Stimulated activated CD8-positive, alpha-beta memory T cell treated with anti-CD3 and anti-CD28 coated beads, Interleukin-4, amount 100 ng/mL, for 1 hour (primary cell): ENCODE measurements around the gene SLC12A8.
"Not testable (repeated sequence)": the region's sequence is repeated elsewhere in the genome, so short reads cannot be mapped to it uniquely, and the experiment has no call there.

ENCODE experiments used
- DNase-seq, 2 donors: peaks; one replicate each; pipeline ENCODE4 v3.0.0-alpha.2; 2020; ENCODE audit warnings: low read depth in 2 of 2, low spot score in 1 of 2

Gene SLC12A8

DNA sequence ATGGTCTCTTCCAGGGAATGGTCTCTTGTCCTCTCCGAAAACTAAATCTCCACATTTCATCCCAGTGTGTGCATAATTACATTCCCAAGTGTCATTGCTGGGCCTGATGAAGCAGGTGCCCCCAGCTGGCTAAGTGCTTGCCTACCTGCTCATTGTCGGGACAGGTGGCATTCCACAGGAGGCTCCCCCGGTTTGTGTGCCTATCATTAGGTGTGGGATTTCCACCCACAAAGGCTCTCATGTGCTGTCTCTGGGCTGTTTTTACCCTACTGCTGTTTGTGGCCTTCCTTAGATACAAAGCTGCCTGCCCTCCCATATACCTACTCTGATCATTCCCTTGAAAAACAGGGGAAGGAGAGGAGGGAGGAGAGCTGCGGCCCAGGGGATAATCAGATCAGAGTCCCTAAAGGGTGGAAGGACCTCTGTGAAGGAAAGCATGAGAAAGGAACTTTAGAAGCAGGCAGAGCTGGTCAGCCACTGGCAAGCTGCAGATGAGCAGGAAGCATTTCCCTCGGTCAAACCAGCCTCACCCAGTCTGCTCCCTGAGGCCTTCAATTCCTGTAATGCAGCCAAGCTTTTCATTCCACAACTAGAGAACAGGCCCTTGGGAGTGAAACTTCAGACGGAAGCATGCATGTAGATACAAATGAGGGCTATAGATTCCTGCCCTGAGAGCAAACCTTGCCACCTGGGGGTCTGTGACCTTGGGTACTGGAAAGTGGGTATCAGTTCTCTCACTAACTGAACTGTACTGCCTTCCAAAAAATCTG lies 96.1 kb downstream of the SLC12A8 start:
- no peak for DNase-seq

- DNase-seq, result no peak
Measured at GRCh38 chr3:125115640-125116039, 96.9 kb downstream of the SLC12A8 start.

GRCh38 chr3:125112981-125113380 lies 99.6 kb downstream of the SLC12A8 start:
- DNase-seq, result no peak

DNA sequence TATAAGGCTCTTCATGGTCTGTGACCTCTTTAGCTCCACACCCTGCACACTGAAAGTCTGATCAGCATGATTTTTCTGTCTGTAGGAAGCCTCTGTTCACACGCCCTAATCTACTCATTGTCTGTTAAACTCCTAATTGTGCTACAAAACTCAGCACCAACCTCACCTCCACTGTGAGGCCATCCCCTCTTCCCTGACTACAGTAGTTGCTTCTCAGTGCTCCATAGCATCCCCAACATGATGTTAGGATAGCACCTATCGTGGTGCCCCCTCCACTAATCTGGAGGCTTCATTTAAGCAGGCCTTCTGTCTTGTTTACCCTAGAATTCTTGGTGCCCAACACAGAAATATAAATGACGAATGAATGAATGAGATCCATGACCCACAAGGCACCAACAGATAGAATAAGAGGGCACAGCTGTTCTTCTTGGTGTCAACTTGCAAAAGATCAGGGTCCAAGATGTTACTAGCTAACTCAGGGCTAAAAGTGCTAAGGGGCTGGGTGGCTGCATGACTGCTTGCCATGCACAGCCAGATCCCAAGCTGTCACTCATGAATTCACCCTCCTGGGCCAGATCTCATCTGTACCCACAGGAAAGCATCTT lies 101.6 kb downstream of the SLC12A8 start:
- no peak for DNase-seq

DNA sequence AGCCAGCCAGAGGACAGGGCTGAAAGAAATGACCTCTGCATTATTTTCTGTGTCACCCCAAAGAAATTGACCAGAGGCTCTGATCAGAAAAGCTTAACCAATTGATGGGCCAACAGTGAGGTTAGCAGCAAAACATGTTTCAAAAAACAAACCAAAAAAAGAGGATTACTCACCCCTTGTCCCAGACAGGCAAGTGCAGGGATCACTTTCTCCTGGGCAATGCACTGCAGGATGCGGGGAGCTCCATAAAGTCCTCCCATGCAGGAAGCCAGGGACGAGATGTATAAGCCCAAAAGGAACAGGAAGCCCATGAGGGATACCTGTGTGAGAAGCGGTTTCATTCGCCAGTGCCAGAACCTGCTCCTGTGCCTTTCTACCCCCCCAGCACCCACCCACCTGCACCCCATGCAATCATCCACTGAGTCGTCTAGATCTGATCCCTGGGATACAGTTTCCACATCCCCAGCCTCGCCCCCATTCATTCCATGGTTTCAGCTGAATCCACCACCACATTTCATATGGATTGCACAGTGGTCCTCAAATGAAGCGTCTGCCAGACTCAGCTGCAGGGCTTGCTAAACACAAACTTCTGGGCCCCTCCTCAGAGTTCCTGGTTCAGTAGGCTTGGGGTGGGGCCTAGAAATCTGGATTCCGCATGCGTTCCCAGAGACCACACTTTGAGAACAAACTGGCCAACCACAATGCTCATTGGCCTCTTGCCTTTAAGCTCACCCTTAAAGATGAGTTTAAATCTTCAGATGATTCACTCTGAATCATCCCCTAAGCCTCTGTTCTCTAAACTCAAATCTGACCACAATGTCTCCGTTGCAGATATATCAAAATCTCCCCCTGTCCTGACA lies 102.3 kb downstream of the SLC12A8 start:
- DNase-seq, result no peak

- DNase-seq, result no peak
Measured at GRCh38 chr3:125109536-125109925, 103.0 kb downstream of the SLC12A8 start.

GRCh38 chr3:125108833-125109535 lies 103.6 kb downstream of the SLC12A8 start:
- DNase-seq, result no peak

GRCh38 chr3:125107861-125108567 lies 104.5 kb downstream of the SLC12A8 start:
- no peak for DNase-seq

- DNase-seq, result no peak
Measured at GRCh38 chr3:125107363-125107762, 105.2 kb downstream of the SLC12A8 start.

- DNase-seq, result no peak
Measured at GRCh38 chr3:125105116-125105515, 107.4 kb downstream of the SLC12A8 start.

GRCh38 chr3:125104639-125105038 lies 107.9 kb downstream of the SLC12A8 start:
- DNase-seq, result no peak

GRCh38 chr3:125103406-125103805 lies 109.1 kb downstream of the SLC12A8 start:
- no peak for DNase-seq

GRCh38 chr3:125102470-125102869 lies 110.1 kb downstream of the SLC12A8 start:
- no peak for DNase-seq

GRCh38 chr3:125098611-125099291 lies 113.8 kb downstream of the SLC12A8 start:
- DNase-seq, result no peak

- DNase-seq, result no peak
Measured at GRCh38 chr3:125090649-125091048, 121.9 kb downstream of the SLC12A8 start.

DNA sequence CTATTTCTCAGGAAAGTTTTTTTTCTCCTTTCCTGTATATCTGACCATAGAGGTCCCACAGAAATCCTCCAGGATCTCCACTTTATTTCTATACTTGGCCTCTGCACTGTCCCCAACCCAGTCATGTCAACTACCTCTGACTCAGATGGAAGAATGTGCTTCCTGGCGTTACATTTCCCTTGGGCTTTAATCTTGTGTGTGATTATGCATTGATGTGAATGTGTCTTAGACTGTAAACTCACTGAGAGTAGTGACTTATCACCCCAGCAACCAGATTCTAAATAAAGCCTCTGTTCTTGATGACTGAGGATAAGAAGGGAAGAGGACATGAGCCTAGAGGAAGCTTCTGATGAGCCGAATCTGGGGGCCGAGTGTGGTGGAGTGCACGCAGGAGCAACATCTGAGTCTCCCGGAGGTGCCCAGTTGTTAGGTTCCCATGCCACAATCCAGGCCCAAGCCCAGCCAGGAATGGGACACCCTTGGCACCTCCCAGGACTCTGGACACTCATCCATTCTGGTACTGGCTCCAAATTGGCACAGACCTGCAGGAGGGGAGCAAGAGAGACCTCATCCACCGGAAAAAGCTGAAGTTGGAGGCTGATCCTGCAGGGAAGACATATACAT lies 124.7 kb downstream of the SLC12A8 start:
- no peak for DNase-seq

GRCh38 chr3:125085166-125085565 lies 127.4 kb downstream of the SLC12A8 start:
- DNase-seq, result no peak

DNA sequence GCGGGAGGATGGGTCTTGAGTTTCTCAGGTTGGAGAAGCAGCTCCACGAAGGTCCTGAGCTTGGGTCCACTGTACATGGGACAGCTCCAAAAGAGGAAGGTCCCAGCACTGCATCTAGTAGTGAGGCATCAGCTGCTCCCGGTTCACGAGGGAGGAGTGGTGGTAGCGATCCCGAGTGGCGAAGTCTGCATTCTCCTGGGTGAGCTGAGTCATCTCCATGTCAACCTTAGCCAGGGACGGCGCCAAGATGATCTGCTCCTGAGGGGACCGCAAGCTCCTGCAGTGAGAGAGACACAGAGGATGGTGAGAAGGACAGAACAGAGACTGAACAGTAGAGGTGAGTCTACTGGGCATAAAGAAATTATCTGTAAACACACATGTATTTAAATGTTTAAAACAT lies 128.8 kb downstream of the SLC12A8 start:
- DNase-seq, result no peak

- DNase-seq, result not testable (repeated sequence)
Measured at GRCh38 chr3:125082339-125082738, 130.2 kb downstream of the SLC12A8 start.

GRCh38 chr3:125080077-125080476 lies 132.5 kb downstream of the SLC12A8 start:
- DNase-seq, result no peak
